GM18511 (cell line): ENCODE results near the gene MAML1.

Experiments used
- ATAC-seq: cut with Tn5 transposase; IDR thresholded peaks from one replicate; pipeline ENCODE4 v1.9.1; 2021; ENCODE audit warnings: mild to moderate bottlenecking, moderate library complexity; ENCODE audit not compliant: unreplicated experiment

MAML1 gene

GRCh38 chr5:179803651-179804554 is 71.3 kb downstream of the MAML1 start:
- no peak for ATAC-seq

- ATAC-seq: no peak
Observed at GRCh38 chr5:179804555-179804947, 71.9 kb downstream of the MAML1 start.

GRCh38 chr5:179805070-179805528 is 72.5 kb downstream of the MAML1 start:
- no peak for ATAC-seq

GRCh38 chr5:179805529-179806249 is 73.1 kb downstream of the MAML1 start:
- ATAC-seq: peak; percentile 30

GRCh38 chr5:179806250-179807048 is 73.8 kb downstream of the MAML1 start, which contains the start of gene MGAT4B:
TSS of gene MGAT4B (minus strand) at chr5:179806866. CDS start at chr5:179806583, 283 bp downstream.
- peak; percentile 75 for ATAC-seq

GRCh38 chr5:179812135-179812825 is 79.7 kb downstream of the MAML1 start:
- no peak for ATAC-seq

- no peak for ATAC-seq
Observed at GRCh38 chr5:179812997-179813607, 80.5 kb downstream of the MAML1 start.

GRCh38 chr5:179814090-179814489 is 81.5 kb downstream of the MAML1 start:
- ATAC-seq: no peak

GRCh38 chr5:179815491-179816249 is 83.0 kb downstream of the MAML1 start:
- ATAC-seq: no peak

- ATAC-seq: no peak
Observed at GRCh38 chr5:179816401-179816795, 83.8 kb downstream of the MAML1 start.

- no peak for ATAC-seq
Observed at GRCh38 chr5:179816796-179817469, 84.3 kb downstream of the MAML1 start.

- no peak for ATAC-seq
Observed at GRCh38 chr5:179817470-179817840, 84.8 kb downstream of the MAML1 start.

- no peak for ATAC-seq
Observed at GRCh38 chr5:179817890-179818745, 85.5 kb downstream of the MAML1 start.

GRCh38 chr5:179818746-179819295 is 86.2 kb downstream of the MAML1 start:
- ATAC-seq: peak; percentile 71

GRCh38 chr5:179819296-179820126 is 86.9 kb downstream of the MAML1 start:
- ATAC-seq: peak; percentile 33

GRCh38 chr5:179820127-179820482 is 87.5 kb downstream of the MAML1 start:
- no peak for ATAC-seq
